NCI-H345 treated with DMSO at 0.1 percent for 48 hours (cell line): ENCODE results near the gene SEMA7A.
A peak's percentile ranks its signal among the peaks of the same experiment; 100 is the strongest.

ENCODE experiments used
- DNase-seq: peaks from one replicate; lab custom pipeline; 2025; ENCODE audit not compliant: unreplicated experiment; lab: John Stamatoyannopoulos, UW

The SEMA7A gene

DNA sequence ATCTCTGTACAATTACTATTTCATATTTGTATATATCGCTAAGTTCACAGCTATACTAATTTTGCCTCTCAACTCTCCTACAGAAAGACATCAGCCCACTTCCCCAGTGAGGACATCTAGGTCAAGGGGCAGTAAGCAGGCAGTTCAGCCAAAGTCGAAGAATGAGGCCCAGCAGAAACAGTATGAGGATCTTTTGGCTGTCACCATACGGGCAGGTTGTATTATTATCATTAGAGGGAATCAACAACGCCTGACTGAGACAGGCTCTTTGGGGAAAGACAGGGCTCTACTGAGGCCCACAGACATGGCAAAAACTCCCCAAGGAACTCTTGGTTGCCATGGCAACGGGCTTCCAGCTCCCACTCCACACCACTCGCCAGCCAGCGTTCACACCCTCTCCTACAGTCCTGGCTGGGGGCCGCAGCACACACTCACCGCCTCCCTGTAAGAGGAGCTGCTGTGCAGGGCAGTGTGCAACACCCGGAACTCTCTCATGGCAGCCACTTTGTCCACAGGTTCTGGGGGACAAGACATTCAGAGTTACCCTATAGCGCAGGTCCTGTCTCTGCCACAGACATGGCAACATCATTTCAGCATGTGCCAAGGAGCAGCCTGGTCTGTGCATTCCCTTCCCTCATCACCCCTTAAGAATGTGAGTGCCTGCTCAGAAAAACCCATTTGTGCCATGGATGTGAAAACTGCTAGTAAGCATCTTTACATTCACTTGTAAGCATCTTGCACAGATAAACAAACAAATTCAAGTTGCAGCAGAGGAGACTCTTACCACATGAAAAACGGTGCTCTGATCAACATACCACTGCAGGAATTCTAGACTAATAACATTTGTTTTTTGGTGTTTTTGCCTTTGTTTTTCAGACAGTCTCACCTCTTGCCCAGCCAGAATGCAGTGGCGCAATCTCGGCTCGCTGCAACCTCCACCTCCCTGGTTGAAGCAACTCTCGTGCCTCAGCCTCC lies 18.4 kb upstream of the SEMA7A start:
- no peak for DNase-seq

DNA sequence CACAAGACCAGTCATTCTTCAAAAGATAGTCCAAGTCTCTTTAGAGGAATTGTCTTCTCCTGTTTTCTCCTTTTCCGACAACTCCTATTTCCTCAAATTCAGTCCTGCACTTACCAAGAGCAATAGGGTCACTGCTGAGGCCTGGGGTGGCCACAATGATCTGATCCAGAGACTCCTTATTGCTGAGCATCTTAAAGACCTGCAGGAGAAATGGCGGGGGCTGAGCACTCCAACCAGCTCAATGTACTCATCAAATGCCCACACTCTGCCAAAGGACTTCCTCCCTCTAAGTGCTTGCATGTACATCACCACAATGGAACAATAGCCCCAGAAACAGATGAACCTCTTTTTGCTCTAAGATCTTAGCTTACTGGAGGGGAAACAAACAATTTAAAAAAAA lies 17.6 kb upstream of the SEMA7A start:
- DNase-seq, result no peak

DNA sequence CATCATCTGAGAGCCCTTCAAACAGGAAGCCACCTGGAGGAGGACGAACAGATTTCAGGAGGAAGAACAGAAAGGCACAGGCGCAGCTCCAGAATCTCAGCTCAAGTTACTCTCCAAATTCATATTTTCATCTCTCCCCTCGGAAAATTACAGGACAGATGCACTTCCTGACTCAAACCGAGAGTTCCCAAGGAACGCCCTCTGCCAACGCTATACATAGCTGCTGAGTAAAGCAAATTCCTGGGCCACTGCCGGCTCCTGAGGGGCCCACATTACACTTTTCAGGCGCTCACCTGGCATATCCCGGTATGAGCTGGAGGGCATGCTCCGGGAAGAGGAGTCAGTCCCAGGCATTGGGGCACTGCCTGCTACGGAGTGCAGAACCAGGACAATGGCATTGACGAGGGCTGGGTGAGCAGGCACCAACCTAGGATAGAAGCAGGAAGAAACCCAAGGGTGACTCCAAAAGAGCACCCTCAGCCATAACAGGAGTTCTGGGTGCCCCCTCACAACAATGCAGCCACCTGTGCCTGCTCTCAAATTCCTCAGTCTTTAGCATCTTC lies 16.0 kb upstream of the SEMA7A start:
- no peak for DNase-seq

DNA sequence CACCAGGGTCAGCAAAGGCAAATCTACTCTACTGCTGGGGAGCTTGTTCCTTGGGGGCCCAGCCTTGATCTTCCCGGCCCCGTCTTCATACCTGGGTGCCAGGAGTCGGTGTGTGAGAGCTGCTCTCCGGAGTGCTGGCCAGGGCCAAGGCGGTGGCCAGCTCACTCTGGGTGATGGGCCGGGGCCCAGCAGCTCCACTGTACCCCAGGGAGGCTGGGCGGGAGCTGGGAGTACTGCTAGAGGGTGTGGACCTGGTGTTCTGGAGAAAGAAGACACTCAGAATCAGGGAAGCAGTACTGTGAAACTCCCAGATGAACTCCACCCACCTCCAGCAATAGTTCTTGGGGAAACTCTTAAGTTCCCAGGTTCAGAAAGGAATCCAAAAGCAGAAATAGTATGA lies 15.3 kb upstream of the SEMA7A start:
- no peak for DNase-seq

DNA sequence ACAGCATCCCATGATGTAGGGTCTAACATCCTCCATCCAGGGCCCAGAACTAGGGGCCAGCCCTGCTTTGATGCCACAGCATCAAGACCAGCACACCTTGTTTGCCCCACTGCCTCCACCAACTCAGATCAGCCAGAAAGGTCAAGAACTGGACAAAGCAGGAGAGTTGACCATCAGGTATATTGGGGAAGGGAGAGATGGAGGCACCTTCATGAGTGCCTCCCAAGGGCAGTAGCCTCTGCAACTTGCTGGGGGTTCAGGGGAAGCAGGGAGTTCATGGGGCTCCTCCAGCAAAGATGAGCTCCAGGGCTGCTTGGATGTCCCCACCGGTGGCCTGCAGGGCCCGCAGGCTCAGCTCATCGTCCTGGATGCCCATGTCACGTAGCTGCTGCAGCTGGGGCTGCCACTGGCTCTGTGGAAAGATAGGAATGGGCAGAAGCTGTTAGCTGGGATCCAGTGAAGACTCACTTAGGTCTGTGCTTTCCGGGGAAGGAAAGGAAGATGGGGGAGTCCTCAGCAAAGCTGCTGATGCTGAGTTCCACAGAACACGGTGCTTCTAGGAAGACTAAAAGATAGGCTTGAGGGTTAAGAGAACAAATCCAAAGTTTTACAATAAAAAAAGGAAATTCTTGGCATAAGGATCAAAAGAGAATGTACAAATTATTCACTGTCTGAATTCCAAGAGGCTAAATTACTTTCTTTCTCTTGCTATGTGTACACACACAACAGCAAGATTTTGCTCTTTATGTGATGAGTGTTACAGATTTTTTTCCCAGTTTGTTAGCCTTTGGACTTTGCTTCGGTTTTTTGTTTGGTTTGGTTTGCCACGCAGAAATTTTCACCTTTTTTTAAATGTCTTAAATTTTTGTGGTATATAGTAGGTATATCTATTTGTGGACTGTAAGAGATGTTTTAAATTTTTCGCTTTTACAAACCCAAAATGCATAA lies 12.3 kb upstream of the SEMA7A start:
- no peak for DNase-seq

DNA sequence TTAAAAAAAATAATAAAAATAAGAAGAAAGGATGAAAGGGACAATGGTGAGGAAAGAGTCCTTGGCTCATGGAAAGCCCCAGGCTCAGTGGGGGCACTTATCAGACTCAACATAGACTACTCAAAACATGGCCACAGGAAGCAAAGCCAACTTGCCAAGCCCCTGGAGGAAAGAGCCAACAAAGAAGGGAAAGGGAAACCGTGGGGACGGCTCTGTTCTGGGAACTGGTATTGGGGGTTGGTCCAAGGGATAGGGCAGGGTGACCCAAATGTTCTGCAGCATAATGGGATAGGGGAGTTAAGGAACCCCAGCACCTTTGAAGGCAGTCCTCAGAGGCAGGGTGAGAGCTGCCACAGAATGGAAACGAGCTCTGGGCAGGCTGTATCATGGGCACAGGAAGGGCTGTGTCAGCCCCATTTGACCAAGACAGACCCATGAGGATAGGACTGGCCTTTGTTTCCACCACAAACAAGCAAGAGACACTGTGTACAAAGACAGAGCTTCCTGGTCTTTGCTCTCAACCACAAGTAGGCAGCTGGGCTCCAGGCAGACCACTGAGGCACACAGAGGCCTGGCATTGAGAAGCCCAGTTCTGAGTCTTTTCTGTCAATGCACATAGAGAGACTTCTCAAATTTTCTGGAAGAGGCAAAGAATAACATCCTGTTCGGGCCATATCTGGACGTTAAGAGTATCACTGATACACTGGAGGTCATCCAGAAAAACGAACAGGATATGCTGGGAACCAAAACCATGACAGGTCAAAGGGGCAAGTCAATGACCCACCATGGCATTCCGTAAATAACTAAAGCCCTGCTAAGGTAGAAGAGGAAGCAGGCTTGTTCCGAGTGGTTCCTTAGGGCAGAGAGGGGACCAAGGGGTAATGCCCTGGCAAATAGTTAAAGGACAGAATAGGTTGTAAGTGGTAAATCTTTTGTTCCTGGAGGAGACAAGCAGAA lies 10.6 kb upstream of the SEMA7A start:
- DNase-seq, result no peak

DNA sequence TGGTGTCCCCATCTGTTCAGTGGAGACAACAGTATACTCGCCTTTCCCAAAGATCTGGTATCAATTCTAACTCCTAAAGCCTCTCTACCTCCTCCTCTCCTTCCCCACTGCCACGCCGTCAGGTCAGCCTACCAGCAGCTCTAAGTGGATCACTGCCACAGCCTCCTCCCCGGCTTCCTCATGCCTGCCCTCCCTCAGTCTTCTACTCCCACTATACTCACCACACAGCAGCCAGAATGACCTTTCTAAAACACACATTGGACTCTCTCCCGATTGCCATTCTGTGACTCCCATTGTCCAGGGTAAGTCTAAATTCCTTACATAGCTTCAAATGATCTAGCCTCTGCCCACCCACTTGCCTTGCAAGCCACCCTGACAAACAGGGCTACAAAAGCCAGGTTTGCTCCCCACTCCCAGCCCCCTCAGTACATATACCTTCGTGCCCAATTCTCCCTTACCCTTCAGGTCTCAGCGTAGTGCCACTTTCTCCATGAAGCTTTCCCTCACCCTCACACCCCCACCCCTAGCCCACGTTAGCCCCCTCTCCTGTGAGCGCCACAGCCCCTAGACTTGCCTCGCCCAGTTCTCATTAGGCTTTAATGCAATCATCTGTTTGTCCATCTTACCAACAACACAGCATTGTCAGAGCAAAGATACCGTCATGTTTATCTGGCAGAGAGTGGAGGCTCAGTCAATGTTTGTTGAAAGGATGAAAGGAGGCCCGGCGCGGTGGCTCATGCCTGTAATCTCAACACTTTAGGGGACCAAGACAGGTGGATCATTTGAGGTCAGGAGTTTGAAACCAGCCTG lies 9.5 kb upstream of the SEMA7A start:
- DNase-seq, result no peak

DNA sequence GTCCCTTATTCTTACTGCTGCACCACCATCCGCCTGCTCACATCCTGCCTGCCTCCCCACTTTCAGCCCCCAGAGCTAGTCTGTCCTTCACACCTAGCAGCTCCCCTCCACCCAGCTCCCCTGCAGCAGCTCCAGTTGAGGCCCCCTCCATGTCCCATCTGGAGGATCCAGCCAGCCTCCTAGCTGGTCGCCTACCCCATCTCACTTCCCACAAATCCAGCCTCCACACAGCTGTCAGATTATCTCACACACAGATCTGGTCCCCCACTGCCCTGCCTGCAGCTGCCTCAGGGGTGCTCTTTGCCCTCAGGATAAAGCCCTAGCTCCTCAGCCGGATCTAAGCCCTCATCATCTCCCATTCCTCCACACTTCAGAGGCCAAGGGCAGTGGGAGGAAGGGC lies 8.8 kb upstream of the SEMA7A start:
- no peak for DNase-seq

DNA sequence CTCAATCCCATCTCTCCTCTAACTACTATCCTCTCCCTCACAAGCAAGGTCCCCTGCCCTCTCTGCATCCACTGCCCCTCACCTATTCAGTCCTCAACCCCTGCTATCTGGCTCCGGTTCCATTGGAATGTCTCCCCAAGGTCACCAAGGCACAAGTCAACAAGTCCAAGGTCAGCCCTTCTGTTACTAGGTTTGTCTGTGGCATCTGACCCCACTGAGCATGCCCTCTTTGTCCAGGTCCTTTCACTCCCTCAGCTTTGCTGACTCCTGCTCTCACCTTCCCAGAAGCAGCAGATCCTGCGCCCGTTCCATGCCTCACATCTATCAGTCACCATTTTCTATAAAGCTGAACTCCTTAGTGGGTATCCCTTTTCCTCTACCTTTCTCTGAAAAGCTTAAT lies 8.3 kb upstream of the SEMA7A start:
- no peak for DNase-seq

DNA sequence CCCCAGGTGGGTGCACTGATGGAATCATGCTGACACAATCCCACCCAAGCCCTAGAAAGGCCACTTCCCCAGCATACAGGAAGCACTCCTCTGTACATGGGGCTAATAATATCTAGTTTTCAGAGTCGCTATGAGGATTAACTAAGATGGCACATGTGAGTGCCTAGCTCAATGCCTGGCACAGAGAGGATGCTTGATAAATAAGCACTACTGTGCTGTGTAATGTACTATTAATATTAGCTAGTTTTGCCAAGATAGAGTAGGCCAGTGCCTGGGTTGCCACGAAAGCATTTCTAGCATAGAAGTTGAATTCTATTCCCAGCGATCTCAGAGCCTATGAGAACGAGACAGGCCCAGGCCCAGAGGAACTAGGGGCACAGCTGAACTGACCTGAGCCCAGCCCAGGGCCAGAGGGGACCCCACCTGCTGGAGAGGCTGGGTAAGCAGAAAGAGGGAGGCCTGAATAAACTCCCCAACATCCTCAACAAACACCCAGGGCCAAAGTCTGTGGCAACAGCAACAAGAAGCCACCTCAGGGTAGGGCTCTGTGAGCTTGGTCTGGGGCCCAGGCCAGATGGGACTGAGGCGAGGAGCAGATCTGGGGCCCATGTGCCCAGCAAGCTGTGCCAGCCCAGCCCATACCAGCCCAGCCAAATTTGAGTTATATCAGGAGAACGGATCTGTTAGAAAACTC lies 7.6 kb upstream of the SEMA7A start:
- no peak for DNase-seq

DNA sequence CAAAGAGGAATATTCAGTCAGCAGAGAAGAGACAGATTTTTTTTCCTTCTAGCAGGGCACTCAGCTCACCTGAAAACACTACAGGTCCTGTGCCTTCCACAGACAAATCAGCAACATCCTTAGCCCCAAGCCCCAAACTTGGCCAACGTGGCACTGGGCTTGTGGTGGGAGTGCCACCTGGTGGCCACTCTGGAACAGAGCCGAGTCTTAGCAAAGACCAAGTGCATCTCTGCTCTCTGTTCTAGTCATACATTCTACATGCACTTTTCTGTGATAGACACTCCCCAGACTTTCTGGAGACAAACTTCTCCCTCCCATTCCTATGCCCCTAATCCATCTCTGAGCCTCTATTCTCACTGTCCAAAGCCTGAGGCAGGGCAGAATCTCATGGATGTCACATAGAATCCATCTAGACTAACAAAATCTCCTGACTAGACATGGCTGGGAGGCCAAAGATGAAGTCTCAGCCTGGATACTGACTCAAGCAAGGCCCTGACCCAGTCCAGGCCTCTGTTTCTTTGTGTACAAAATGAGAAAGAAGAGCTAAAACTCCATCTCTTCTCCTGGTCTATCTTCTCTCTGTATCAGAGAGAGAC lies 5.1 kb upstream of the SEMA7A start:
- peak; percentile 15 for DNase-seq

DNA sequence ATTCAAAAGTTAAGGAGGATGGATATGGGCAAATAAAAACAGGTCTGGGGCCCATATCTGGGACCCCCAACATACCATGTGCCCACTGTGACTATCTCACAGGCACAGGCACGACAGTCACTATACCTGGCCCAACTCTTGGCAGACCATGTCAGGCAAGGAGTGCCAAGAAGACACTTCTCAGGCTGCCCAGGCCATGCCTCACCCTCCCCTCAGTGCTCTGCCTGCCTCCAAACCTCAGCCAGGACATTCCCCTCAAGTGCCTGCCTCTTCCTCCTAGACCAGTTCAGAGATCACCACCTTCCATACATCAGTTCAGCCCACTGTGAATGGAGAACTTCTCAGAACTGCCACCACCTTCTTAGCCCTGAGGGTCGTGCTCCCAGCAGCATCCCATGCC lies 4.4 kb upstream of the SEMA7A start:
- no peak for DNase-seq

DNA sequence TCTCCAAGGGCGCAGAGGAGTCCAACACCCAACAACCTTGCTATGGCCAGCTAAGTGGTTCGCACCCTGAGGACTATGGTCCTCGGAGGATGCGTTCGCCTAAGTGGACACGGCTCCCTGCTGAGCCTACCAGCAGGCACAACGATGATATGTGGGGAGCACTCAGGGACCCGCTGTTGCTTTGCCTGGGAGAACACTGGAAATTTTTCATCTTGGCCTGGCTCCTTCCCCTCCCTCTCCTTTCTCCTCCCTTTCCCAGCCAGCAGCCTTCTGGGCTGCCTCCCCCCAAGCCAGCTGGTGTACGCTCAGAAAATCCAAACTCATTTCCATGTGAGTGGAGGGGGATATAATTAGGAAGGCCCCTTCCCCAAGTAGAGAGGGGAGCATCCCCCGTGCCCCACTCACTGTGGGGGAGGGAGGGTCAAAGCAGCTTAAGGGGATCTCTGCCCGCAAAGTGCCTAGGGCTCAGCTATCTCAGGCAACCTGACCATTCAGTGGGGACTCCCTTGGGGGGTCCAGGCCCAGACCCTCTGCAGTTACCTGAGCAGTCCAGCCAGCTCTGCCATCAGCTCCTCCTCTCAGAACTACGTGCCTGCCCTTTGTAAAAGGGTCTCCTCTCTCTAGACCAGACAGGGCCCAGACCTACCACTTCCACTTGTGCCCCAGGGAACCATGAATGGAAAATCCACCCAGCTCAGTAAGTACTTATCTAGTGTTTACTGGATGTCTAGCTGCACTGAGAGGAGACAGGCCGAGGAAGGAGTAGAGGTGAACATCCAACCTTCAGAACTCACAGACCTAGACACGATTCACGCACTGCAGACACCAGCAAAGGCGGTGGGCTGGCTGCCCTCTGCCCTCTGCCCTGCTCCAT lies 742 bp upstream of the SEMA7A start:
- no peak for DNase-seq

DNA sequence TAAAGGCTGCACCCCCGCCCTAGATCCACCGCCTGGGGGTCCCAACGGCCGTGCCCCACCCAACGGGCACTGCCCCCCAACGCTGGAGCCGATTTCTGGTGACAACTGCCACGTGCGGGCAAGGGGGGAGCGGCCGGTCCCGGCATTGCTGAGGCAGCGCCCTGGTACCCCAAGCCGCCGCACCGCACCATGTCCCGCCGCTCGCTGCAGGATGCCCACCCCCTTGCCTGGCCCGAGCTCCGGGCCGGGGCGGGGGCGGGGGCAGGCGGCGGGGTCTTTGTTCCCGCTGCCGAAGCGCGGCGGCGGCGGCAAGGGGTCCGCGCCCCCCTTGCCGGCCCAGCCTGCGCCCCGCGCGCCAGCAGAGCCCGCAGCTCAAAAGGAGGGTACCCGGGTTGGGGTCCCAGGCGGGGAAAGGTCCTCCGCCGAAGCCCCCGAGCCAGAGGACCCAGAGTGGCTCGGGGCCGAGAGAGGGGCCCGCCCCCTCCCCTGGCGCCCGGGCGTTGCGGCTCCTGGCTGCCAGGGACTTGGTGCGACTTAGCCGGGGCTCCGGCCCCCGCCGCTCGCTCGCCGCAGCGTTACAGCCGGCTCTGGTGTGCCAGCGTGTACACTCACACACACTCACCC lies 678 bp downstream of the SEMA7A start:
- DNase-seq, result no peak

DNA sequence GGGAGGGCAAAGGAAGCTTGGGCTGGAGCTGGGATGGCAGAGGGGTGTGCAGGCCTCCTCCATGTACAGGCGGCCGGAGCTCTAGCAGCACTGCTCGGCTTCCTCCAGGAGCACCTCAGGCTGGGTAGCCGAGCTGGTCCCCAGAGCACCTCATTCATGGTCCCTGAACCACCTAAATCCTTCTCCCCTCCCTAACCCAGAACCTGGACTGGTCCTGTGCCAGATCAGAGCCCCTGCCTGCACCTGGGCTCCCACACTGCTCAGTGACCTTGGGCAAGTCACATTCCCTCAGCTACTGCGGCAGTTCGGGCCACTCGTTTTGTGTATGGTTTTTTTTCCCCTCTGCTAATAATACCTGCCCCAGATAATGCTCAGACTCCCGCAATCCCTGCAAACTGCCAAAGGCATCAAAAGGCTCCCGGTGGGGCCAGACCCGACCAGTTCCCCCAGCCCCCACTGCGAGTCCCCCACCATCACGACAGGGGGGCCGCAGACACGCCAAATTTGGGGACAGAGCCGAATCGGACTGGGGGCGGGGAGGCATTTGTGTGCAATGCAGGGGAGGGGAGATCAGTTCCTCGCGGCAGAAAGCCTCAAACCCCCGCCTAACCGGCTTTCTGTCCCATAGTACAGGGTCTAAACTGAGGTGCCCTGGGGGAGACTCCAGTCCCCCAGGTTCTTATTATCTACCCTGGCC lies 1.3 kb downstream of the SEMA7A start:
- no peak for DNase-seq

DNA sequence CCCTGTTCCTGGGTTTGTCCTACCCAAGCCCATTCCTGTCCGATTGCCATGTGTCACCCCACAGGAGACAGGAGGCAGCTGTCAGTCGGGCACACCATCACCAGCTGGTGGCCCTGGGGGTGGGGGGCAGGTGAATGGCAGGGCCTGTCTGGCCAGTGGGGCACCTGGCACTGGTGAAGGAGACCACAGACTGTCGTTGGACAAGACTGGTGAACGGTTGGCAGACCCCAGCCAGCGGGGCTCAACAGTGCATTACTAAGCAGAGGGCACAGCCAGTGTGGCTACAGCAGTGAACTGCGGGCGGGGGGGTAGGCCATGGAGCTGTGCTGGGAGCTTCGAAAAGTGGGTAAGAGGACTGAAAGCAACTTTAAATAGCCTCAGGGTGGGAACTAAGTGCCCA lies 2.1 kb downstream of the SEMA7A start:
- DNase-seq, result no peak

DNA sequence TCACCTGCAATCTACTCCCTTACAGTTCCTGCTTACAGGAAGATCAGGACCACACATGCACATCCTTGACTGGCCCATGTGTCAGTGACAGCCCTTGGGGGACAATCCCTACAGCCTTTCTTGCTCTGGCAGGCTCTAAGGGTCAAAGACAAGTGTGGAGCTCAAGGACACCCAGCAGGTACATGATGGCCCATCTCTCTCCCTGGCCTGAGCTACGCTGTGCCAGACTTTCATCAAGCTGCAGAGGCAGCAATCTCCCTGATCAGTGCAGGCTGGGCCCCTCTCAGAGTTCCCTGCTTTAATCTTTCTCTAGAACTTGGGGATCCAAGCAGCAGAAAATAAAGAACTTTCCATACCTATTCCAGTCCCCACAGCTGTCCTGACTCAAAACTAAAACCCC lies 2.6 kb downstream of the SEMA7A start:
- DNase-seq, result no peak
